Right ventricle myocardium superior (tissue), 1 donor: ENCODE measurements around the gene ACTL10. TPM values are rescaled to one million over a fixed set of nuclear protein-coding genes. Genes with fewer than 3 reads are reported as not detected.

Experiments used
- ATAC-seq: fragments of 200-7000 bp; cut with Tn5 transposase; one replicate; pipeline ENCODE4 v1.9.1; 2020; ENCODE audit warnings: mild to moderate bottlenecking; ENCODE audit not compliant: poor library complexity
- DNase-seq: peaks from one replicate; pipeline ENCODE4 v3.0.0-alpha.2; 2020
- intact Hi-C: fragments of 100-400 bp; cut with DNase I; formaldehyde crosslinking; loops from one replicate; pipeline ENCODE4 v1.11.2; 2022
- total RNA-seq: library from RNA; stranded (reverse); fragmentation: NEBNext Ultra II Directional; extraction: Animal tissue kit (Norgen Biotek cat#: 25700); gene quantifications from one replicate; pipeline ENCODE4 v1.2.1, GENCODE V29; 2021
- donor health status: DM: no; HTN: yes; CAD: no; lungs with severe emphysema.

ACTL10 gene
- total RNA-seq, 1 donor from 2014 or later: 0.22 TPM

DNA sequence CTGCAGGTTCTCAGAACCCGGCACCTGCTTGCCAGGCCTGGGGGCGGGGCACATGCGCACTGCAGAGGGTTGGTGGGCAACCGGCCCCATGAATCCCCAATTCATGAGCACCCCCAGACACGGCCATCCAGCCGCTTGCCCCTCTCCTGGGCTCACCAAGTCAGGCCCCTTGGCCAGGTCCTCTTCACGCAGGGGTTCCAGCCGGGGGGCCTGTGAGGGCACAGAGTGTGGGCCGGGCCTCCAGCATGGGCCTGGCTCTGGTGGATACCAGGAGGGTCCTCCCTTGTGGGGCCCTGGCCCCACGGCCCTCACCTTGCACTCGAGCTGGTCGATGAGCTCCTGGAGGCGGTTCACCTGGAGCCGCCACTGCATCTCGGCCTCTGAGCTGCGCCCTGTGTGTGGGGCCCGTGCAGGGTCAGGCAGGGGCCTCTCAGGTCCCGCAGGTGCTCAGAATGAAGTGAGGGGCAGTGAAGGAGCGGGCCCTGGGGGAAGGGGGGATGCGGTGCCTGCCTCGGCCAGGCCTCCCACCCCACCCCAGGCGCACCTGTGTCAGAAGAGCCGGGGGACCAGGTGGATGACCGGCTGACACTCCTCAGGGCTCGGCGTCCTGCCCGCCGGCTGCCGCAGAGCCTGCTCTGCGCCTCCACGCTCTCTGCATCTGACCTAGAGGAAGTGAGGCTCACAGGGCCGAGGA is 7.3 kb upstream of the ACTL10 start:
- ATAC-seq: no peak
- DNase-seq: no peak
- intact Hi-C loops: no loop called here

DNA sequence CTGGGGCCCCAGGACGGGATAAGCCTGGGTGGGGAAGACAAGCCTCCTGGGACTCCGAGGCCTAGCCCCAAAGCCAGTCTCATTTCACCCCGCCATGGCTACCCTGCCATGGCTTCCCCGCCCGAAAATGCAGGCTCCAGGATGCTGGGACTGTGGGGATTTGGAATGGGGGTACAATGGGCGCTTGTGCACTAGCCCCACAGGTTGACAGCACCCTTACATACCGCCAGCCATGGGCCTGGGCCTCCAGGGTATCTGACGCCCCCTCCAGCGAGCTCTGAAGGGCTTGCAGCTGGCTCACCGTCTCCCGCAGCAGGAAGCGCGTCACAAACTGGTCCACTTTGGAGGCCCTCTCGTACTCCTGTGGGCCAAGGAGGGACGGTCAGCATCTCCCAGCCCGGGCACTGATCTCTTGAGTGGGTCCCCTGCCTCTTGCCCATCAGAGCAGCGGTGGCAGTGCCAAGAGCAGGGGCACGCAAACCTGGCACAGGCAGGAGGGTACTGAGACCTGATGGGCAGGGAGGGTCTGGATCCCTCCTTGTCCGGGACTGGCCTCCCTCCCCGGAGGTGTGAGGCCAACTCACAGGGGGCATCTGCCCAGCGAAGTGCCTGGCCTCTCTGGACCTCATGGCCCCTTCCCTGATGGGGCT is 6.6 kb upstream of the ACTL10 start:
- ATAC-seq (no peak), DNase-seq (no peak)
- intact Hi-C loops: no loop called here

DNA sequence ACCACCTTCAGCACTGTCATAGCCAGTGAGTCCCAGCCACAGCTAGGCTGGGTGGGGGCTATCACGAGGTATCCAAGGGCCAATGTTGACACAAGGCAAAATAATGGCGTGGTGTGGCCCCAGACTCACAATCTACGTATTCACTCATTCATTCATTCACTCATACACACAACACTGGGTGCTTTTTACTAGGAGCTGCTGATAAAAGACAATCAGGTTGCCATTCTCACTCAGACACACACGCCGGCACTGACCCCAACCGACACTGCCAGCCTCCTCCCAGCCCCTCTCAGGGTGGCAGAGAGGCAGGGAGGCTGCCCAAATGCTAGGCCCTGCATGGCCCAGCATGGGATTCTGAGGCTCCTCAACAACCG is 6.1 kb upstream of the ACTL10 start:
- intact Hi-C loops: no loop called here
- DNase-seq: no peak
- no peak for ATAC-seq

DNA sequence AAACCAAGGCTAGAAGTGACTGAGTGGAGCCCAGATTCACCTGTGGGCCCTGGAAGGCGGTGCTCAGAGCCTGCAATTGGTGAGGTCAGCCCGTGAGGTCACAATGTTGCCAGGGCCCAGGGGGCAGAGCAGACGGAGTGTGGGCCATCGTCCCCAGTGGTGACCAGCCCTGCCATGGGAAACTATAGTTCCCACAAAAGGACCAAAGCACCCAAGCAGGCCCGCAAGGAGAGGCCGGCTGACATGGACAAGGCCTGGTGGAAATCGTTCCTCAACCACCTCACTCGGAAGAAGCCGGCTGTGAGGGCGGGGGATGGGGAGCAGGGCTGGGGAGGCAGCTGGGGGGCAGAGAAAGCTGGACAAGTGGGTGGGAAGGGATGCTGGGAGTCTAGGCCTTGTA is 4.6 kb upstream of the ACTL10 start, which contains the start of gene C20orf144:
Gene C20orf144, plus strand, starts transcription at position 156 of the 400 bp plus-strand sequence. Its CDS starts 19 bp downstream, at position 175.
- ATAC-seq (no peak), DNase-seq (no peak)
- intact Hi-C loops: no loop called here

DNA sequence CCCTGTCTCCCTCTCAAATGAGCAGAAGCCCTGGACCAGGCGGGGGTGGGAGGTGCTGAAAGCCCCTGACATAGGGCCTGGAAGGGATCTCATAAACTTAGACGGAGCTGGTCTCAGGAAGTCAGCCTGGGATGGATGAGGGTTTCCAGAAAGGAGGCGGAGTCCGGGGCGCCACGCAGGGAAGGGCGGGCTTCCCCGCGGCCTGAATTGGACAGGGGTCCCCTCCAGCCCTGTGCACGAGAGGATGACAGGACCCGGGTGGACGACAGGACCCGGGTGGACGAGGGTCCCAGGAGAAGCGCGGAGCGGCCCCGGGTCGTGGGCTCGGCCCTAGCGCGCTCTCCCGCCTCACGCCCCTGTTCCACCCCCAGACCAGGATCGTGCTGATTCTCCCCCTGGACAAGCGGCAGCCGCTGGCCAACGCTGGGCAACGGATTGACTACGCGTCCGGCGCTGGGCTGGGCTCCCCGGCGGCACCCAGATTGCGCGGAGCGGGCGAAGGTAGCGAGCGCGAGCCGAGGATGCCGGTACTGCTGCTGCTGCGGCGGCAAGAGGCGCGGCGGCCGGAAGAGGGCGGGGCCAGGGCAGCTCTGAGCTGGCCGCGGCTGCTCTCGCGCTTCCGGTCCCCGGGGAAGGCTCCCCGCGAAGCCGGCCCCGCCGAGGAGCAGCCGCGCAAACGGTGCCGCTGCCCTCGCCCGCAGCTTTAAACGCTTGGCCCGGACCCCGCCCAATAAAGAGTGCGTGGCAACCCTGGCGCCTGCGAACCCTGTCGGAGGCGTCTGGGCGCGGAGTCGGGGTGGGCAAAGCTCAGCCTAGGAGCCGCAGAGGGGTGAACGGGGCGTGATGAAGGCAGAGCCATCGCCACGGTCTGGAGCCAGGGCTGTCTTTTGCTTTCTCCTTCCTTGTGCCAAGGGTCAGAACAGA is 3.3 kb upstream of the ACTL10 start:
- intact Hi-C loops: no loop called here
- DNase-seq: peak; percentile 93

DNA sequence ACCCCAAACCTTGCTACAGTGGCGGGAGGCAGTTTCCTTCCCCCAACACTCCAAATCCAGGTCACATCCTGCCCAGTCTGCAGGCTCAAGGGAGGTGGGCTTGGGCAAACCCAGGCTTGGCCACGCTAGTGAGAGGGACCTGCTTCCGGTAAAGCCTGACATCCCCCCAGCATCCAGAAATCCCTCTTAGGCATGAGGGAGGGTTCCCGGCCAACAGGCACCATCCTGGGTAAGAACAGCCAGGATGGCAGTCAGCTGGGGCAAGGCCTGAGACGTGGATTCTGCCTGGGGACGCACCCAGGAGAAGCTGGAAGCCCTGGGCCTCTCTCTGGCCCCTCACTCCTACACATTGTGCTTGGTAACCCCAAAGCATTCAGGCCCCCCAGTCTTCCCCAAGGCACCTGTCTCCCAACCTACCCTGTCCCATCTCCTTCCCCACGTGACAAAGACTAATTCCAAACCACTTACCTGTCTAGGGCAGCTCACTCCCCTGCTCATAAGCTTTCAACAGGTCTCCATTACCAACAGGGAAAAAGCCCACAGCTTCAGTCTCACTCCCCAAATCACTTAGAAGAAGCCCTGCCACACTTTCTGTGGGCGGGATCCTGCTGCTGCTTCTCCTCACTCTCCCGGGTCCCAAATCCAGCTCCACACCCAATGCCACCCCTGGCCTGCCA is 2.5 kb upstream of the ACTL10 start:
- ATAC-seq (no peak), DNase-seq (no peak)
- intact Hi-C loops: no loop called here

More for the DNA sequence above, 3.3 kb upstream of the ACTL10 start:
- peak; percentile 75 for ATAC-seq

DNA sequence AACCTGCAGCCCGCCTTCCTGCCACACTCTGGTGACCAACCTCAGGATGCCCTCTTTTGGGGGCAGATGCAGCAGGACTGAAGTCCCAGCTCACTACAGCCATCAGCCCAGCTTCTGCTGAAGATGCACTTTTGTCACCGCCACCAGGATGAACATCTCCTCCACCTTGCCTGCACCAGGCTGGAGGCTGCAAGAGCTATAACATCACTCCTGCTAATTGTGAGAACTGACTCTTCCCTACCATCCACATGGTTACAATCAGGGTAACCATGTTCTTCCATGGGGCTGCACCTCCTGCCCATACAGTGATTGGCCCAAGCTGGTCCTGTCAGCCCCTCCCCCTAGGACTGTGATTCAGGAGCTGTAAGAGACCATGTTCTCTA is 2.0 kb upstream of the ACTL10 start:
- no peak for ATAC-seq
- no peak for DNase-seq
- intact Hi-C loops: no loop called here

DNA sequence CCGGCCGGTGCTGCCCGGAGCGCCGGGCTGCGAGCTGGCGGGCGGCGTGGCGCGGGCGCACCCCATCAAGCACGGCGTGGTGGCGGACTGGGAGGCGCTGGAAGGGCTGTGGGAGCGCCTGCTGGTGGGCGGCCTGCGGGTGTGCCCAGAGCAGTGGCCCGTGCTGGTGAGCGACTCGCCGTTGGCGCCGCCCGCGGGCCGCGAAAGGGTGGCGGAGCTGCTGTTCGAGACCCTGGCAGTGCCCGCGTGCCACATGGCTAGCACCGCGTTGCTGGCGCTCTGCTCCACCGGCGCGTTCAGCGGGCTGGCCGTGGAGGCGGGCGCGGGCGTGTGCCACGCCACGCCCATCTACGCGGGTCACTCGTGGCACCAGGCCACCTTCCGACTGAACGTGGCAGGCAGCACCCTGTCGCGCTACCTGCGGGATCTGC is 517 bp downstream of the ACTL10 start:
- peak; percentile 72 for DNase-seq
- intact Hi-C loops: no loop called here

DNA sequence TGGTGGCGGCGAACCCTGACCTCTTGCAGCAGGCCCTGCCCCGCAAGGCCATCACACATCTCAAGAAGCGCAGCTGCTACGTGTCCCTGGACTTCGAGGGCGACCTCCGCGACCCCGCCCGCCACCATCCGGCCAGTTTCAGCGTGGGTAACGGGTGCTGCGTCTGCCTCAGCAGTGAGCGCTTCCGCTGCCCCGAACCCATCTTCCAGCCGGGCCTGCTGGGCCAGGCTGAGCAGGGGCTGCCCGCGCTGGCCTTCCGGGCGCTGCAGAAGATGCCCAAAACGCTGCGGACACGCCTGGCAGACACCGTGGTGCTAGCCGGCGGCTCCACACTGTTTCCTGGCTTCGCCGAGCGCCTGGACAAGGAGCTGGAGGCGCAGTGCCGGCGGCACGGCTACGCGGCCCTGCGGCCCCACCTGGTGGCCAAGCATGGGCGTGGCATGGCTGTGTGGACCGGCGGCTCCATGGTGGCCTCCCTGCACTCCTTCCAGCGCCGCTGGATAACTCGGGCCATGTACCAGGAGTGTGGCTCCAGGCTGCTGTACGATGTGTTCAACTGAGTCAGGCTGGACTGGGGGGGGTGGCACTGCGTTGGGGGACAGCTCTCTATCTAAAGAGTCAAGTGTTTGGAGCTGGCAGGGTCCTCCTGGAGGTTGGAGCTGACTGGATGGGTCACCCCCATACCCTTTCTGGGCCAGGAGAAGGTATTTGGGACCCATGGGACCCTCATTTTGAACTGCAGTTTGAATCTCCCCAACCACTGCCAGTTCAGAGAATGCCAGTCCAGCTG is 1.1 kb downstream of the ACTL10 start:
- peak; percentile 63 for ATAC-seq
- intact Hi-C loops: no loop called here
- peak; percentile 89 for DNase-seq

More for the DNA sequence above, 517 bp downstream of the ACTL10 start:
- peak; percentile 21 for ATAC-seq

DNA sequence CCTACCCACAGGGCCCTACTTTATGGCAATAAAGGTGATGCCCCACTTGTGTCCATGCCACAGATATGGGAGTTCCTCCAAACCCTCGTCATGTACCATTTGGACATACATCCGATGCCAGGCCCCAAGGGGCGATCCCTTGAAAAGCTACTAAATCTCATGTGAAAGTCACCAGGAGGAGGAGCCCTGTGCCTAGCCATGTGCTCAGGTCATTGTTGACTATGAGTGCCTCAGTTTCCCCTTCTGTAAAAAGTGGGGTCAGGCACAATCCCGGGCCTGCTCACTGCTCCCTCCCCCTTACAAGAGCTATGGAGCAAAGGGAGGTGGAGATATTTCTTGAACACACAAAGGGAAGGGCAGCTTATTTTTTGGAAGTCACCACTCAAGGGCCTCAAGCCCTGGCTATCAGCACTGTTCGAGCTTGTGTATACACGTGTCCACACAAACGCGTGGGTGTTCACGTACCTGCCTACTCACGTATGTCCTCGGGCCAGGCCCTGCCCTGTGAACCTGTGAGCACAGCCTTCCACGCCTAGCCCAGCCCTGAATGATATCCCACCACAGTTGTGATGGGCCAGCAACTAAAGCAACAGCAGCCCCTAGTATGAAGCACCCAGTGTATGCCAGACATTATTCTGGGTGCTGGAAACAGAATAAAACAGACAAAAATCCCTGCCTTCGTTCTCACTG is 1.9 kb downstream of the ACTL10 start:
- DNase-seq: no peak
- no peak for ATAC-seq
- intact Hi-C loops: no loop called here

DNA sequence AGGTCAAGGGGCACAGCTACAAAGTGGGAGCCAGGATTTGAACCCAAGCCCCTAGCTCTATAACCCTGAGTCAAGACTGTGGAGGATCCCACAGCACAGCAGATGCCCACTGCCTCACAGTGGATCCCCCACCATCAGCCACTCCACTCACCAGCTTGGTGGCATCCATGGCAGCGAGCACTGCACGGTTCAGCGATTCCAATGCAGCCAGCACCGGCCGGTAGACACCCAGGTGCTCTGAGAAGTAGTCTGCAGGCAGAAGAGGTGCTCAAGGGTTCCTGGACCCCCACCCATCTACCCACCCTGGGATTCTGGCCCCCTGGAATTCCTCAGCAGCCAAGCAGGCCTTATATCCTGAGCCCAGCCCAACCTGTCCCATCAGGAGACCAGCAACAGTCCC is 2.5 kb downstream of the ACTL10 start:
- intact Hi-C loops: no loop called here
- DNase-seq: no peak
- ATAC-seq: no peak

DNA sequence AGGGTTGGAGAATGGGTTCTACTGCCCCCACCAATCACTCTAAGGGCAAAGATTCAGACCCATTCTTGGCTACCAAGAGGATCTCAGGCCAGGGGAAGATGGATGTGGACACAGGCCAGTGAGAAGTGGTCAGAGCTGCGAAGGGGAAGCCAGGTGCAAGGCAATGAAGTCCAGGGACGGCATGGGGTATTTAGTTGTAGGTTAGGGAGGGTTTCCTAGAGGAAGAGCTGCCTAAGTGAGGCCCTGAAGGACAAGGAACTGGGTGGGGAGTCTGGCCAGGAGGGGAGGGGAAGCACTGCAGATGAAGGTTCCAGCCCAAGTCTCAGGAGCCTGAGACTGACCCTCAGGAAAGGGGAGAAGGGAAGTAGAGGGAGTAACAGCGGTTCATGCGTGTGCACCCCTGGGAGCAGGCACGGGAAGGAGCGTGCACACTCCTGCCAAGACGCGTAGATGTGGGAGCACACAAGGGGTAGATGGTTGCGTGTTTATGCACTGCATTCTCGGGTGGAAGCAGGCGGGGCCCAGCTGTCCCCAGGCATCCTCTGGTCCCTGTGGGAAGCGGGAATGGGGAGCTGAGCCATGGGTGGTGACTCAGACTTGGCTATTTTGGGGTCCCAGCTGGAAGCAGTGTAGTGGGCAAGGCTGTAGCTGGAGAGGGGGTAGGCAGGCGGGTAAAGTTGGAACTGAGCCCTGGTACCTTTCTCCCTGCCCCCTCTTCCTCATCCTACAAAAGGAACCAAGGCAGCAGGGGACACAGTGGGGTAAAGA is 3.3 kb downstream of the ACTL10 start:
- DNase-seq (no peak), ATAC-seq (no peak)
- intact Hi-C loops: no loop called here

DNA sequence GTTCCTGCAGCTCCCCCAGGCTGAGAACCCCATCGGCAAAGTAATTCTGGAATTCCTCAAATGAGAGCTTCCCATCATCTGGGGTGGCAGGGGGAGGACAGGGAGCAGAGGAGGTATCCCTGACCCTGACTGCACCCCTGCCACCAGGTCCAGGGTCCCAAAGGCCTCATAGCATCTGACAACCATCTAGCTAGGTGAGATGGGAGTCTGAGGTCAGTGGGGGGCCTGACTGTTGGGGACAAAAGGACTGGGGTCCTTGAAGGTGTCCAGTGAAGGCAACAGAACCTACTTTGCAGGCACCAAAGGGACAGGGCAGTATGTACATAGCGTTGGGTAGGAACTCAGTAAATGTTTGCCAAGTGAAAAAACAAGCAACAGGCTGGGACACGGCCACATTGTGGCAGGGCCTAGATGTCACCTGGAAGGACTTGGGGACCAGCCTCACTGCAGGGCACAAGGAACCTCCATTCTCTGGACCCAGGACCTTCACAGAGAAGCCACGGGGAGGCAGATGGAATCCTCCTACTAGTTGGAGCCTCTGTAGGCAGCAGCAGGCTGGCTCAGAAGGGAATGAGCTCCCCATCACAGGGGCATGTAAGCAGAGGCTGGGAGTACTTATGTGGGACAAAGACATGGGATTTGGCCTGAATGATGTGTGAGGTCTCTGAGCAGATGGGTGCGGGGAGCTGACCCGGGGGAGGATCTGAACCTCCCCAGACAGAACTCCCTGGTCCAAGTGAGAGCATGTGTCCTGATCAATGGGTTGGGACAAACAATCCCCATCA is 4.2 kb downstream of the ACTL10 start:
- DNase-seq: no peak
- ATAC-seq: no peak
- intact Hi-C loops: no loop called here

DNA sequence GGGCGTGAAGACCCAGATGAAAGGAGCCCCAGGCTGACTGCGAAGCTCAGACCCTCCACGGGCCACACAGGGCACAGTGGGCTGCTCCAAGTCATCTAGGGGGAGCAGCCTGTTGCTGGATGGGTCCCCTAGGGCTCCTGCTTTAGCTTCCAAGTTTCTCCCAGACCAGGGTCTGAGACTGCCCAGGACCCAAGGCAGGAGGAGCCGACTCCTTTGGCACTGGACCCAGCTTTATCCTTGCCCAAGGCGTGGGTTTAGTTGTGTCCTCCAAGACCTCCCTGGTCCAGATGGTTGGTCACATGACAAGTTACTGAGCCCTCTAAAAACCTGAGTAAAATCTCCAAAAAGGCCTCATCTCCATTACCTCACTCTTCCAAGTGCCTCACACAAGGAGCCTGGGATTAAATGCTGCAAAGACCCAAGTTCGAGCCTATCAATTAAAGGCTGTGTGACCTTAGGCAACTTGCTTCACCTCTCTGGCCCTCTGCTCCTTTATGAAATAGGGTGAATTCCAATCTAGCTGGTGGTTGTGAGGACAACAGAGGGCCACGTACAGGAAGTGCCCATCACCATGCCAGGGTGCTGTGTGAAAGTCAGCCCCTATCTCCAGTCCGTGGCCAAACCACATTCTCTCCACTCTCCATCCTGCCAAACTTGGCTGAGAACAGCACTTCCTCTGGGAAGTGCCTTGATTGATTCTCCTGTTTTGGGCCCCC is 5.0 kb downstream of the ACTL10 start:
- intact Hi-C loops: no loop called here
- no peak for DNase-seq
- no peak for ATAC-seq

DNA sequence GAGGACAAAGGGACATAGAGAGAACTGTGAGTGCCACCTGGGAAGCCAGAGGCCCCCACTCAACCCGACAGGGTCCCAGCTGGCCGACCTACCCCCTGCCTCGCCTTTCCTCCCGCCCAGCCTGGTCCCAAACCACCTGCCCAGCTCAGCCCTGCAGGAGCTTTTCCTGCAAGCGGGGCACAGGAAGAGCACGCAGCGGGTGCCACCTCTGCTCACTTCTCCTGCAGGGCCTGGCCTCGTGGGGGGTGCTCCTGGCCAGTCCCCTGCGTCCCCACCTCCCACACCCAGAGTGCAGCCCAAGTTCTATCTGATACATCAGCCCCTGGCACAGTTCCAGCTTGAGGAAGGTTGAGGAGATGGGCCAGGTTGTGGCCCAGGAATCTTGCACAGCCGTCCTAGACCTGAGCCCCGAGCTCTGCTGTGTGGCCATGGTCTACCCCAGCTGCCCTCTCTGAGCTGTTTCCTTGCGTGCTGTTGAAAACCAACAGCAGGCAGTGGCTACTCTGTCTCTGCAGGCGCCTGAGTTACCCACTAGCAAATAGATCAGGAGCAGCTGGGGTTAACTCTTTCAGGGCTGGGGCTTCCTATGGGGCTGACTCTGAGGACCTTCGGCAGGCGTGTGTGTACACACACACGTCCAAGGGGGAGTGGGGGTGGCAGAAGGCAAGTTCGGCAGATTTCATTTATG is 5.8 kb downstream of the ACTL10 start:
- no peak for ATAC-seq

More for the DNA sequence above, 5.8 kb downstream of the ACTL10 start:
- intact Hi-C loops: no loop called here
- no peak for DNase-seq
